Activated CD8-positive, alpha-beta T cell treated with anti-CD3 and anti-CD28 coated beads, Interleukin-2, amount 10 ng/mL, durations not matched to agents 7 days and 5 days (primary cell): ENCODE results near the gene CDH13. TPM values are rescaled to one million over a fixed set of nuclear protein-coding genes. Genes with fewer than 3 reads are reported as not detected.

ENCODE experiments used
- ATAC-seq: fragments of 150-1000 bp; cut with Tn5 transposase; one replicate; pipeline ENCODE4 v1.10.0; 2021; ENCODE audit warnings: moderate library complexity
- CTCF ChIA-PET: fragments of 350-600 bp; sonication (Branson Sonifier 250); formaldehyde crosslinking; loops from one replicate; lab custom pipeline; 2021; ENCODE audit warnings: antibody characterized with exemption; lab: Charles Lee
- POLR2A ChIA-PET: fragments of 350-600 bp; sonication (Branson Sonifier 250); formaldehyde crosslinking; loops from one replicate; lab custom pipeline; 2021; ENCODE audit warnings: antibody characterized with exemption; lab: Charles Lee
- DNase-seq: peaks from one replicate; pipeline ENCODE4 v3.0.0-alpha.2; 2020
- H3K27ac Mint-ChIP-seq: one replicate; pipeline ENCODE4 v1.8.0; 2021; ENCODE audit warnings: mild to moderate bottlenecking, mixed read lengths
- H3K27me3 Mint-ChIP-seq: one replicate; pipeline ENCODE4 v1.8.0; 2021; ENCODE audit warnings: low read depth, mixed read lengths
- H3K36me3 Mint-ChIP-seq: one replicate; pipeline ENCODE4 v1.8.0; 2021; ENCODE audit warnings: low read depth, mixed read lengths
- H3K4me1 Mint-ChIP-seq: one replicate; pipeline ENCODE4 v1.8.0; 2021; ENCODE audit warnings: low read depth, mixed read lengths
- H3K4me3 Mint-ChIP-seq: one replicate; pipeline ENCODE4 v1.8.0; 2021; ENCODE audit warnings: mild to moderate bottlenecking, mixed read lengths
- H3K9me3 Mint-ChIP-seq: one replicate; pipeline ENCODE4 v1.8.0; 2022; ENCODE audit warnings: mixed read lengths; ENCODE audit not compliant: insufficient read depth
- total RNA-seq, 2 experiments: library from RNA; stranded (reverse); gene quantifications; one replicate each; pipeline ENCODE4 v1.2.3, GENCODE V29; 2021

CDH13 gene
- total RNA-seq, 2 experiments from 2014 or later, result not detected

GRCh38 chr16:83835586-83836566 is 1209.1 kb downstream of the CDH13 start:
- no peak overlapping the region for H3K27ac Mint-ChIP-seq
- no peaks in the 10 kb centered on the region for H3K9me3 Mint-ChIP-seq
- H3K4me3 Mint-ChIP-seq, result no peak overlapping the region
- no peaks in the 10 kb centered on the region for H3K36me3 Mint-ChIP-seq
- ChIA-PET POLR2A (no interaction called here), CTCF (interaction anchor here (1.1 to 1.8 kb wide), 3 partner anchors 9 to 121 kb away, joined by 3 to 4 read pairs (median 3); no protein-coding TSS in a partner anchor)
- peaks cover 16% of the 10 kb centered on the region for H3K4me1 Mint-ChIP-seq
- DNase-seq (peak; percentile 30), ATAC-seq (peak; percentile 49)
- H3K27me3 Mint-ChIP-seq, result peaks cover 28% of the 10 kb centered on the region

DNA sequence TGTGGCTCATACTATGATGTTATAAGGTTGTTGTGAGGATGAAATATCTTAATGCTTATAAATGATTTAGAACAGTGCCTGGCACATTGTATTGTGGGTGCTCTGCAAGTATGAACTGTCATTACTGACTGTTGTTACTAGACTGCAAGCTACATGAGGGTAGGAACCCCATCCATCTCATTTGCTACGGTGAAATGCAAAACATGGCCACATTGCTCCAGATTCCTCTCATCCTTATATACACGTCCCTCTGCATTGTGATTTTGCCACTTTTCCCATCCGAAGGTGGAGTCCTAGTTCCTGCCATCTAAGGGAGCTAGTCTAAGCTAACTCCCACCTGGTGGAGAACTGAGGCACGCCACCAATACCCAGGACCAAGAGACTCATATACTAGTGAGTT is 1210.8 kb downstream of the CDH13 start:
- no peaks in the 10 kb centered on the region for H3K36me3 Mint-ChIP-seq

DNA sequence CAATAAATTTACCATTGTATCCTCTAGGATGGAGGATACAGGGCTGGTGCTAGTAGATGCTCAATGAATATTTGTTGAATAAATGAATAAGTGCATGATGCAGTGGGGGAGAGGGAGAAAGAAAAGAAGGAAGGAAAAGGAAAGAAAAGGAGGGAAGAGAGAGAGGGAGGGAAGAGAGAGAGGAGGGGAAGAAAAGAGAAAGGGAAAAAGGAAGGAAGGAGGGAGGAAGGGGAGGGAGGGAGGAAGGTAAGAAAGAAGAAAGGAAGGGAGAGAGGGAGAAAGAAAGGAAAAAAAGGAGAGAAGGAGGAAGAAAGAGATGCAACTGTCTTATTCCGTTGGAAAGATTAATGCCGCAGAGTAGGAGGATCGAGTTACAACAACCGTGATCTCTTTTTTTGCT is 1211.4 kb downstream of the CDH13 start:
- peaks cover 28% of the 10 kb centered on the region for H3K27me3 Mint-ChIP-seq
- peaks cover 16% of the 10 kb centered on the region for H3K4me1 Mint-ChIP-seq
- POLR2A ChIA-PET, result no interaction called here
- DNase-seq (no peak), ATAC-seq (no peak)
- H3K9me3 Mint-ChIP-seq, result no peaks in the 10 kb centered on the region
- no peak overlapping the region for H3K27ac Mint-ChIP-seq
- CTCF ChIA-PET, result interaction anchor here (0.8 kb wide), 1 partner anchor 12 kb away, joined by 3 read pairs; no protein-coding TSS in a partner anchor
- no peak overlapping the region for H3K4me3 Mint-ChIP-seq
- H3K36me3 Mint-ChIP-seq, result no peaks in the 10 kb centered on the region

More for the DNA sequence above, 1210.8 kb downstream of the CDH13 start:
- Mint-ChIP-seq H3K4me1 (peaks cover 16% of the 10 kb centered on the region), H3K9me3 (no peaks in the 10 kb centered on the region), H3K27me3 (peaks cover 28% of the 10 kb centered on the region), H3K4me3 (no peak overlapping the region), H3K27ac (no peak overlapping the region)
- no peak for DNase-seq
- ChIA-PET POLR2A (no interaction called here), CTCF (no interaction called here)
- ATAC-seq, result no peak

DNA sequence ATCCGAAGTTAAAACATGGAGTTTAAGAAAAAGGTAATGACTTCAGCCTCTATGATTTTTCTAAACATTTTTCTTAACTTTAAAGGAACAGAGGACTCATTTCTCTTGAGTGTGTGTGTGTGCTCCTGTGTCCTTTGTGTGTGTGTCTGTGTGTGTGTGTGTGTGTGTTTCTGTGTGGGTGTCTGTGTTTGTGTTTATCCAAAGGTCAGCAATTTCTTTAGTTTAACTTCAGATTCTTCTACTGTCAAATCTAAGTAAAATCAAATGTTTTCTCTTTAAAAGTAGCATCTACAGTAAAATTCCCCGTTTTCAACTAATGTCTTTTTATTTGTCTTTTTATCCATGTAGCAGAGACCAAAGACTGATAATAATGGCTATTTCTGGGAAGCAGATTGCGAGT is 1212.8 kb downstream of the CDH13 start:
- H3K9me3 Mint-ChIP-seq, result no peaks in the 10 kb centered on the region
- POLR2A ChIA-PET, result no interaction called here

DNA sequence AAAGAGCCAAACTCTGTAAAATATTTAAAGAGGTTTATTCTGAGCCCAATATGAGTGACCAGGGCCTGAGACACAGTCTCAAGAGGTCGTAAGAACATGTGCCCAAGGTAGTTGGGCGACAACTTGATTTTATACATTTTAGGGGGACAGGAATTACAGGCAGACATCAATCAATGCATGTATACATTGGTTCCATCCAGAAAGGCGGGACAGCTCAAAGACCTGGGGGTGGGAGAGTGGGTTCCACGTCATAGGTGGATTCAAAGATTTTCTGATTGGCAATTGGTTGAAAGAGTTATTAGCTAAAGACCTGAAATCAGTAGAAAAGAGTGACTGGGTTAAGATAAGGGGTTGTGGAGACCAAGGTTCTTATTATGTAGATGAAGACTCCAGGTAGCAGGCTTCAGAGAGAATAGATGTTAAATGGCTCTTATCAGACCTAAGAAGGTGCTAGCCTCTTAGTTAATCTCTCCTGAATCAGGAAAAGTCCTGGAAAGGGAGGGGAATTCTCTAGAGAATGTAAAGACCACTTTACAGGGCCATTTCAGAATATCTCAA is 1213.4 kb downstream of the CDH13 start:
- no peak for ATAC-seq
- no peaks in the 10 kb centered on the region for H3K9me3 Mint-ChIP-seq
- H3K4me3 Mint-ChIP-seq, result no peak overlapping the region
- ChIA-PET CTCF (interaction anchor here (1.4 kb wide), 1 partner anchor 16 kb away, joined by 3 read pairs; no protein-coding TSS in a partner anchor), POLR2A (no interaction called here)
- peaks cover 15% of the 10 kb centered on the region for H3K4me1 Mint-ChIP-seq
- H3K36me3 Mint-ChIP-seq, result no peaks in the 10 kb centered on the region
- no peak for DNase-seq
- peaks cover 32% of the 10 kb centered on the region for H3K27me3 Mint-ChIP-seq
- no peak overlapping the region for H3K27ac Mint-ChIP-seq

More for the DNA sequence above, 1212.8 kb downstream of the CDH13 start:
- DNase-seq (no peak), ATAC-seq (no peak)
- Mint-ChIP-seq H3K4me3 (no peak overlapping the region), H3K27ac (no peak overlapping the region), H3K4me1 (peaks cover 16% of the 10 kb centered on the region), H3K36me3 (no peaks in the 10 kb centered on the region), H3K27me3 (peaks cover 32% of the 10 kb centered on the region)
- CTCF ChIA-PET, result interaction anchor here (1.4 kb wide), 1 partner anchor 15 kb away, joined by 3 read pairs; no protein-coding TSS in a partner anchor

- no peak overlapping the region for H3K4me3 Mint-ChIP-seq
Observed at GRCh38 chr16:83842291-83842690, 1215.5 kb downstream of the CDH13 start.

GRCh38 chr16:83842756-83843507 is 1216.2 kb downstream of the CDH13 start:
- Mint-ChIP-seq H3K27ac (no peak overlapping the region), H3K36me3 (no peaks in the 10 kb centered on the region), H3K4me3 (no peak overlapping the region), H3K27me3 (peaks cover 17% of the 10 kb centered on the region), H3K9me3 (no peaks in the 10 kb centered on the region), H3K4me1 (no peaks in the 10 kb centered on the region)
- ChIA-PET POLR2A (no interaction called here), CTCF (no interaction called here)
- DNase-seq (no peak), ATAC-seq (no peak)

More at GRCh38 chr16:83842291-83842690, 1215.5 kb downstream of the CDH13 start:
- CTCF ChIA-PET, result no interaction called here
- ATAC-seq (no peak), DNase-seq (no peak)
- no peaks in the 10 kb centered on the region for H3K4me1 Mint-ChIP-seq
- H3K36me3 Mint-ChIP-seq, result no peaks in the 10 kb centered on the region
- no peaks in the 10 kb centered on the region for H3K9me3 Mint-ChIP-seq
- no peak overlapping the region for H3K27ac Mint-ChIP-seq
- H3K27me3 Mint-ChIP-seq, result peaks cover 22% of the 10 kb centered on the region
- POLR2A ChIA-PET, result no interaction called here

- CTCF ChIA-PET, result no interaction called here
- Mint-ChIP-seq H3K4me3 (no peak overlapping the region), H3K4me1 (no peaks in the 10 kb centered on the region), H3K36me3 (no peaks in the 10 kb centered on the region), H3K27ac (no peak overlapping the region), H3K27me3 (peaks cover 9% of the 10 kb centered on the region), H3K9me3 (no peaks in the 10 kb centered on the region)
- POLR2A ChIA-PET, result no interaction called here
- no peak for DNase-seq
- ATAC-seq, result no peak
Observed at GRCh38 chr16:83843657-83844056, 1216.9 kb downstream of the CDH13 start.

GRCh38 chr16:83845263-83845662 is 1218.5 kb downstream of the CDH13 start:
- ChIA-PET POLR2A (no interaction called here), CTCF (no interaction called here)
- Mint-ChIP-seq H3K27me3 (peaks cover 4% of the 10 kb centered on the region), H3K4me1 (no peaks in the 10 kb centered on the region), H3K4me3 (no peak overlapping the region), H3K27ac (no peak overlapping the region), H3K9me3 (no peaks in the 10 kb centered on the region), H3K36me3 (no peaks in the 10 kb centered on the region)
- DNase-seq (no peak), ATAC-seq (no peak)

- ChIA-PET CTCF (interaction anchor here (0.6 to 1.2 kb wide), 2 partner anchors 21 to 23 kb away, joined by 3 to 4 read pairs; no protein-coding TSS in a partner anchor), POLR2A (no interaction called here)
- H3K4me3 Mint-ChIP-seq, result no peak overlapping the region
- H3K4me1 Mint-ChIP-seq, result no peaks in the 10 kb centered on the region
- ATAC-seq (no peak), DNase-seq (no peak)
- no peaks in the 10 kb centered on the region for H3K9me3 Mint-ChIP-seq
- no peak overlapping the region for H3K27ac Mint-ChIP-seq
- peaks cover 4% of the 10 kb centered on the region for H3K27me3 Mint-ChIP-seq
- no peaks in the 10 kb centered on the region for H3K36me3 Mint-ChIP-seq
Observed at GRCh38 chr16:83847371-83848225, 1220.8 kb downstream of the CDH13 start.

DNA sequence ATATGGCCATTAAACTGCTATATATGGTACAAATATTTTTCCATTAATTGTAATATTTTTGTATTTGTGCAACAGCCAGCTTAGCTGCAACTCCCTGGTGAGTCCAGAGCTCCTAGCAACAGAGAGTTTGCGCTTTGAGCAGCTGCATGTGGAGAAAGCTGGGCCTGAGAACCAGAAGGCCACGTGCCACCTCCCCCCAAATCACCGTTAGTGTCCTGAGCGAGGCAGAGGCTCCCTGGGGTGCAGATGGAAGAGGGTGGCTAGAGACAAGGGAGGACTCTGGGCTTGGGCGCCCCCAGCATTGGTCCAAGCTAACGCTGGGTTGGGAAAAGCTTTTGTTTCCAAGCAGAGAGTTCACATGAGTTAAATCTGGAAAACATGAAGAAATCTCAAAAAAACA is 1222.7 kb downstream of the CDH13 start:
- no peaks in the 10 kb centered on the region for H3K27me3 Mint-ChIP-seq
- CTCF ChIA-PET, result no interaction called here
- H3K36me3 Mint-ChIP-seq, result no peaks in the 10 kb centered on the region
- no peak for ATAC-seq
- no peaks in the 10 kb centered on the region for H3K9me3 Mint-ChIP-seq
- H3K27ac Mint-ChIP-seq, result no peak overlapping the region
- POLR2A ChIA-PET, result no interaction called here
- no peak overlapping the region for H3K4me3 Mint-ChIP-seq
- no peaks in the 10 kb centered on the region for H3K4me1 Mint-ChIP-seq
- no peak for DNase-seq
